ENCODE measurements around the gene NTRK2.

Gene NTRK2

GRCh38 chr9:84822589-84823233 lies 153.2 kb downstream of the NTRK2 start:
- H3K27me3 ChIP-seq: no peaks in the 10 kb centered on the region
- no peak for TF ChIP-seq Cebpa-rat (IDR thresholded peaks at IDR 0.05)
- peak overlapping the region in 2 of 11 experiments; percentile 2 to 24; a peak in 2 of 22 replicates for H3K4me2 ChIP-seq
- no peak overlapping the region for H3K4me3 ChIP-seq
- H3K9me3 ChIP-seq (replicated peaks in 1 of 11): no peaks in the 10 kb centered on the region; a peak in 1 of 22 replicates
- no peak overlapping the region for H3K9ac ChIP-seq
- no peaks in the 10 kb centered on the region for H4K20me1 ChIP-seq
- no peak overlapping the region for H3K27ac ChIP-seq
- H3K36me3 ChIP-seq: no peaks in the 10 kb centered on the region
- H3K4me1 ChIP-seq: peaks cover 0 to 9% (median 0%) of the 10 kb centered on the region in 10 experiments; a peak in 1 of 20 replicates

GRCh38 chr9:84823421-84824271 lies 154.1 kb downstream of the NTRK2 start:
- Histone ChIP-seq H4K20me1 (no peaks in the 10 kb centered on the region), H3K27ac (no peak overlapping the region), H3K9ac (no peak overlapping the region), H3K36me3 (no peaks in the 10 kb centered on the region), H3K4me3 (no peak overlapping the region), H3K27me3 (no peaks in the 10 kb centered on the region), H3K4me2 (no peak overlapping the region), H3K9me3 (replicated peaks in 1 of 11) (no peaks in the 10 kb centered on the region; a peak in 1 of 22 replicates), H3K4me1 (peaks cover 0 to 9% (median 0%) of the 10 kb centered on the region in 10 experiments; a peak in 1 of 20 replicates)
- no peak for TF ChIP-seq Cebpa-rat (IDR thresholded peaks at IDR 0.05)

- H4K20me1 ChIP-seq: no peaks in the 10 kb centered on the region
- H3K27me3 ChIP-seq: no peaks in the 10 kb centered on the region
- H3K9me3 ChIP-seq (replicated peaks in 1 of 11): no peaks in the 10 kb centered on the region; a peak in 1 of 22 replicates
- H3K4me3 ChIP-seq: no peak overlapping the region
- peaks cover 0 to 5% (median 0%) of the 10 kb centered on the region in 10 experiments; a peak in 1 of 20 replicates for H3K4me1 ChIP-seq
- no peak overlapping the region for H3K9ac ChIP-seq
- no peak overlapping the region for H3K27ac ChIP-seq
- H3K36me3 ChIP-seq: no peaks in the 10 kb centered on the region
- no peak for TF ChIP-seq Cebpa-rat (IDR thresholded peaks at IDR 0.05)
- no peak overlapping the region for H3K4me2 ChIP-seq
These were observed 157.8 kb downstream of the NTRK2 start for GRCh38 chr9:84827216-84827765.

GRCh38 chr9:84828046-84828445 lies 158.5 kb downstream of the NTRK2 start:
- Histone ChIP-seq H3K36me3 (no peaks in the 10 kb centered on the region), H4K20me1 (no peaks in the 10 kb centered on the region), H3K4me3 (no peak overlapping the region), H3K4me1 (no peaks in the 10 kb centered on the region), H3K4me2 (no peak overlapping the region), H3K9ac (no peak overlapping the region), H3K27ac (no peak overlapping the region), H3K27me3 (no peaks in the 10 kb centered on the region), H3K9me3 (replicated peaks in 1 of 11) (no peaks in the 10 kb centered on the region; a peak in 1 of 22 replicates)
- TF ChIP-seq Cebpa-rat (IDR thresholded peaks at IDR 0.05): no peak

DNA sequence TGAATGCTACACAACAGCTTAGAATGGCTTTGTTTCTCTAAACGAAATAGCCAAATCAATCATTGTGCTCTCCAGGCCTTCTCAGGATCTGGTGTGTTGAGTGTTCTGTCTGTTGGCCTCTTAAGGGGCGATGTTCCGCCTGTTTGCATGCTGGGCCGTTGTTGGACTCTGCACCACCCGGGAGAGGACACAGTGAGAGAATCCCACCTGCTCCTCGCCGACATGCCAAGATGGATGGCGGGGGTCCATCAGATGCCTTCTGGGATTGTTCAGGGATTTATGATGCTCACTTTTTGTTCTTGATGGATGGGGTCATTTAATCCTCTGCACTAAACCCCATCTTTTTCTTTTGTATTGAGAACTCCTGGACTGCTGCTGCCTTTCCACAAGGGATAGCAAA lies 159.9 kb downstream of the NTRK2 start:
- no peak for TF ChIP-seq Cebpa-rat (IDR thresholded peaks at IDR 0.05)
- no peaks in the 10 kb centered on the region for H3K4me1 ChIP-seq
- no peaks in the 10 kb centered on the region for H4K20me1 ChIP-seq
- H3K9me3 ChIP-seq (replicated peaks in 1 of 11): no peaks in the 10 kb centered on the region; a peak in 1 of 22 replicates
- H3K27ac ChIP-seq: no peak overlapping the region
- H3K36me3 ChIP-seq: no peaks in the 10 kb centered on the region
- H3K27me3 ChIP-seq: no peaks in the 10 kb centered on the region
- no peak overlapping the region for H3K4me3 ChIP-seq
- H3K4me2 ChIP-seq: no peak overlapping the region
- no peak overlapping the region for H3K9ac ChIP-seq

GRCh38 chr9:84829997-84830696 lies 160.6 kb downstream of the NTRK2 start:
- Histone ChIP-seq H3K27ac (no peak overlapping the region), H3K9me3 (replicated peaks in 1 of 11) (no peaks in the 10 kb centered on the region), H3K4me3 (no peak overlapping the region), H3K4me2 (no peak overlapping the region), H3K9ac (no peak overlapping the region), H4K20me1 (no peaks in the 10 kb centered on the region), H3K27me3 (no peaks in the 10 kb centered on the region), H3K4me1 (no peaks in the 10 kb centered on the region), H3K36me3 (no peaks in the 10 kb centered on the region)
- TF ChIP-seq Cebpa-rat (IDR thresholded peaks at IDR 0.05): no peak

GRCh38 chr9:84831377-84831776 lies 161.8 kb downstream of the NTRK2 start:
- H3K4me1 ChIP-seq: no peaks in the 10 kb centered on the region
- no peaks in the 10 kb centered on the region for H3K27me3 ChIP-seq
- no peaks in the 10 kb centered on the region for H3K9me3 ChIP-seq (replicated peaks in 1 of 11)
- TF ChIP-seq Cebpa-rat (IDR thresholded peaks at IDR 0.05): no peak
- no peak overlapping the region for H3K4me2 ChIP-seq
- H3K36me3 ChIP-seq: no peaks in the 10 kb centered on the region
- H3K27ac ChIP-seq: no peak overlapping the region
- no peak overlapping the region for H3K9ac ChIP-seq
- no peak overlapping the region for H3K4me3 ChIP-seq
- no peaks in the 10 kb centered on the region for H4K20me1 ChIP-seq

DNA sequence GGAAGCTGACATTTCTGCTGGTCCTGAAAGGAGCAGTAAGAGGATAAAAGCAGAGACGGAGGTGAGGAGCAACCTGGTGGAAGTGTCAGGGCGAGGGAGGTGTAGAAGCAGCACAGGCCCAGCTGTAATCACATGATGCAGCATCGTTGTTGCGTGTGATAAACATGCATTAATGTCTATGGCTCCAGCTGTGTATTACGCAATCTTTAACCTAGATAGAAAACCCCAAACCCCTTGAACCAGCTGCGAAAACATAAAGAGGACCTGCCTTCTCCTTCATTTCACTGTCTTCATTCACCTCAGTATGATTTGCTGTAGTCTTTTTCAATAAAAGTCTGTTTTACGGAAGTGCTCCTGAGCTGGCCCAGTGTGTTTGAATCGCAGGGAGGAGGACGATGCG lies 162.9 kb downstream of the NTRK2 start:
- H3K4me1 ChIP-seq: no peaks in the 10 kb centered on the region
- no peak overlapping the region for H3K27ac ChIP-seq
- no peak overlapping the region for H3K4me3 ChIP-seq
- H3K9ac ChIP-seq: no peak overlapping the region
- no peaks in the 10 kb centered on the region for H3K9me3 ChIP-seq (replicated peaks in 1 of 11)
- no peak overlapping the region for H3K4me2 ChIP-seq
- H4K20me1 ChIP-seq: no peaks in the 10 kb centered on the region
- no peaks in the 10 kb centered on the region for H3K27me3 ChIP-seq
- no peaks in the 10 kb centered on the region for H3K36me3 ChIP-seq
- TF ChIP-seq Cebpa-rat (IDR thresholded peaks at IDR 0.05): peak; percentile 21 to 98 (median 86); a peak in 19 of 22 replicates

- Histone ChIP-seq H3K4me3 (no peak overlapping the region), H3K4me2 (no peak overlapping the region), H3K27ac (no peak overlapping the region), H3K4me1 (no peaks in the 10 kb centered on the region), H4K20me1 (no peaks in the 10 kb centered on the region), H3K9ac (no peak overlapping the region), H3K27me3 (no peaks in the 10 kb centered on the region), H3K9me3 (replicated peaks in 1 of 11) (no peaks in the 10 kb centered on the region), H3K36me3 (no peaks in the 10 kb centered on the region)
- no peak for TF ChIP-seq Cebpa-rat (IDR thresholded peaks at IDR 0.05)
These were observed 164.9 kb downstream of the NTRK2 start for GRCh38 chr9:84834426-84834825.

Data from BLaER1 treated with 17β-estradiol and CSF1 and Interleukin-3, amounts not matched to agents 10 nM and 100 nM (cell line).